Esophagus muscularis mucosa (tissue), 4 donors: ENCODE results near the gene PNN. TPM values are rescaled to one million over a fixed set of nuclear protein-coding genes. Genes with fewer than 3 reads are reported as not detected.
"Not testable (repeated sequence)": the region's sequence is repeated elsewhere in the genome, so short reads cannot be mapped to it uniquely, and the experiment has no call there.

Source experiments
- DNase-seq: peaks from one replicate; pipeline ENCODE4 v3.0.0-alpha.2; 2017; ENCODE audit errors: extremely low spot score
- H3K27ac ChIP-seq, 4 donors: fragments of 200-600 bp; sonication (generic); replicated peaks in 1 of 4; 1 replicate in 3 of 4; 2 replicates in 1 of 4; pipeline ENCODE4 v1.5.1; 2016 to 2019; ENCODE audit warnings: mild to moderate bottlenecking in 1 of 4
- H3K27me3 ChIP-seq, 4 donors: fragments of 200-600 bp; sonication (generic); one replicate each; pipeline versions ENCODE4 v1.5.1 to v1.6.0; 2016 to 2019
- H3K36me3 ChIP-seq, 4 donors: fragments of 200-600 bp; sonication (generic); one replicate each; pipeline ENCODE4 v1.5.1; 2016 to 2019
- H3K4me1 ChIP-seq, 4 donors: fragments of 200-600 bp; sonication (generic); one replicate each; pipeline ENCODE4 v1.5.1; 2016 to 2019
- H3K4me3 ChIP-seq, 4 donors: fragments of 200-600 bp; sonication (generic); 1 replicate in 2 of 4; 2 replicates in 2 of 4; pipeline ENCODE4 v1.5.1; 2016 to 2019; ENCODE audit warnings: mild to moderate bottlenecking in 4 of 4, moderate library complexity in 1 of 4
- H3K9me3 ChIP-seq, 4 donors: fragments of 200-600 bp; sonication (generic); 1 replicate in 3 of 4; 2 replicates in 1 of 4; pipeline ENCODE4 v1.5.1; 2016 to 2019
- CTCF ChIP-seq, 3 experiments: fragments of 200-600 bp in 2 of 3; fragments of 450-650 bp in 1 of 3; sonication (generic) in 2 of 3; IDR thresholded peaks; one replicate each; pipeline ENCODE4 v1.5.1; 2017 to 2019; ENCODE audit warnings: antibody characterized with exemption in 3 of 3, mild to moderate bottlenecking in 2 of 3, moderate library complexity in 1 of 3
- EP300 ChIP-seq: sonication (generic); formaldehyde crosslinking; IDR thresholded peaks from one replicate; pipeline ENCODE4 v1.6.1; 2017; ENCODE audit warnings: antibody characterized with exemption
- POLR2A ChIP-seq: fragments of 450-650 bp; IDR thresholded peaks from one replicate; pipeline ENCODE4 v1.6.1; 2017; ENCODE audit warnings: antibody characterized with exemption, moderate library complexity, mild to moderate bottlenecking, low read depth
- POLR2AphosphoS5 ChIP-seq, 2 donors: sonication (generic); formaldehyde crosslinking; IDR thresholded peaks; one replicate each; pipeline ENCODE4 v1.6.1; 2017; ENCODE audit warnings: antibody characterized with exemption in 2 of 2
- WGBS: methylation state at CpG from one replicate; pipeline ENCODE4 v1.1.5; 2018; 5-methylcytosine and 5-hydroxymethylcytosine counted together
- intact Hi-C: fragments of 100-400 bp; cut with DNase I; formaldehyde crosslinking; loops from one replicate; pipeline ENCODE4 v1.15.1; 2023
- total RNA-seq, 4 donors: library from RNA; depleted of rRNA; stranded (reverse); fragments of >200 nt; gene quantifications; one replicate each; pipeline versions ENCODE4 v1.1.0 to v1.2.1, GENCODE V29; 2016

The PNN gene
- total RNA-seq, 4 donors from 2014 or later, result 21.0 to 32.8 (median 21.6) TPM

GRCh38 chr14:39180553-39180952, 5.5 kb downstream of the PNN start:
- peaks cover 14 to 28% (median 22%) of the 10 kb centered on the region in 4 donors for H3K4me1 ChIP-seq
- no peak for DNase-seq
- H3K36me3 ChIP-seq, result peaks cover 61 to 92% (median 88%) of the 10 kb centered on the region in 4 donors
- no peaks in the 10 kb centered on the region for H3K27me3 ChIP-seq
- no peak overlapping the region for H3K4me3 ChIP-seq
- TF ChIP-seq POLR2A, result no peak
- no peak for TF ChIP-seq CTCF (IDR thresholded peaks at IDR 0.05)
- TF ChIP-seq EP300, result no peak
- TF ChIP-seq POLR2AphosphoS5 (IDR thresholded peaks at IDR 0.05), result no peak
- WGBS, result 82% methylated on average over 5 of the region's 5 CpGs
- intact Hi-C loops, result no loop called here
- no peak overlapping the region for H3K27ac ChIP-seq
- no peaks in the 10 kb centered on the region for H3K9me3 ChIP-seq

- WGBS, result 91% methylated on average over 7 of the region's 7 CpGs
- TF ChIP-seq POLR2A (no peak), EP300 (no peak), POLR2AphosphoS5 (IDR thresholded peaks at IDR 0.05) (no peak), CTCF (IDR thresholded peaks at IDR 0.05) (no peak)
- DNase-seq, result no peak
- H3K36me3 ChIP-seq, result peaks cover 61 to 92% (median 88%) of the 10 kb centered on the region in 4 donors
- no peak overlapping the region for H3K27ac ChIP-seq
- no peak overlapping the region for H3K4me3 ChIP-seq
- H3K4me1 ChIP-seq, result peaks cover 11 to 24% (median 17%) of the 10 kb centered on the region in 4 donors
- no peaks in the 10 kb centered on the region for H3K27me3 ChIP-seq
- H3K9me3 ChIP-seq, result no peaks in the 10 kb centered on the region
- intact Hi-C loops, result no loop called here
Observed at GRCh38 chr14:39181026-39181692, 6.1 kb downstream of the PNN start.

DNA sequence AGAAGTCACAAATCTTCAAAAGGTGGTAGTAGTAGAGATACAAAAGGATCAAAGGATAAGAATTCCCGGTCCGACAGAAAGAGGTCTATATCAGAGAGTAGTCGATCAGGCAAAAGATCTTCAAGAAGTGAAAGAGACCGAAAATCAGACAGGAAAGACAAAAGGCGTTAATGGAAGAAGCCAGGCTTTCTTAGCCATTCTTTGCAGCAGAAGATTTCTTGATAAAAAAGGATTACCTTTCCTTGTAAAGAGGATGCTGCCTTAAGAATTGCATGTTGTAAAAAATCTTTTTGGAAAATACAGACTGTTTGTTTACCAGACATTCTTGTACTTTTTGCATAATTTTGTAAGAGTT, 6.6 kb downstream of the PNN start:
- intact Hi-C loops, result no loop called here

DNA sequence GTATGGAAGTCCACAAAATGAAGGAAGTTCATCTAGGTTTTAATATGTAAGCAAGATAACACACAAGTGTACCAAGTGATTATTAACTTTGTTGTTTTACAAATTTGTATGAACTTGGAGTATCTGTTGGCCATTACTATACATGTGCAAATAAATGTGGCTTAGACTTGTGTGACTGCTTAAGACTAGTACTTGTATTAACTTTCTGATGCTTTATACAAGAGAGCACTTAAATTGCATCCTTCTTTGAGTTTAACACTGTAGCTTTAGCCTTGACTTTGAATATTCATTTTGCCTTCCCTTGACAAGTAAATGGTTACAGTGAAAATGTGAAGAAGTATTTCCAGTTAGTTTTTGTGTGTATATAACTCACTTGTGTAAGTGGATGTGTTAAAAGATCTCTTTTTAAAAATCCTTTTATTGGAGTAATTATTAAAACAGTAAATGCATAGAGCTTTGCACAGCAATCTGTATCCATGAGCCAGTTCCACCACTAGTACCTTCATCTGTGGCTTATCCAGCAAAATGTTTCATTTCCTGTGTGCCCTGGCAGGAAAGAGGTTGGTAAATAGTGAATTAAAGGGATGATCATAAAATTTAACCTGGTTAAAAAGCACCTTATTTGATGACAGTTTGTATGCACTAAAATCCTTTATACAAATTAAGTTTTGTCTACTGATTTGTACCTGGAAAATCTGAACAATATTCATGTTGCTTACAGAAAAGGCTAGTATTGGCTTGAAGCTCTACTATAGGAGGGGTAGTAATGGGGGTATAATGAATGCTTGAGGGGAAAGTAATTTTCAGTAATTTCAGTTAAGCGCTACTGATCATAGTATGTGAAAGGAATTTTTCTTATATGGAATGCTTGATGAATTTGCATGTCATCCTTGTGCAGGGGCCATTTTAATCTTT, 8.0 kb downstream of the PNN start:
- Histone ChIP-seq H3K36me3 (peaks cover 47 to 74% (median 71%) of the 10 kb centered on the region in 4 donors), H3K4me1 (peaks cover 0 to 9% (median 4%) of the 10 kb centered on the region in 4 donors), H3K9me3 (no peaks in the 10 kb centered on the region), H3K4me3 (no peak overlapping the region), H3K27ac (no peak overlapping the region), H3K27me3 (no peaks in the 10 kb centered on the region)
- TF ChIP-seq POLR2A, result no peak
- no peak for TF ChIP-seq CTCF (IDR thresholded peaks at IDR 0.05)
- TF ChIP-seq EP300, result no peak
- TF ChIP-seq POLR2AphosphoS5 (IDR thresholded peaks at IDR 0.05), result no peak
- DNase-seq, result no peak
- intact Hi-C loops, result no loop called here
- 96% methylated on average over 1 of the region's 1 CpG for WGBS

More for the DNA sequence above, 6.6 kb downstream of the PNN start:
- H3K9me3 ChIP-seq, result no peaks in the 10 kb centered on the region
- H3K36me3 ChIP-seq, result peaks cover 59 to 88% (median 84%) of the 10 kb centered on the region in 4 donors
- peaks cover 6 to 19% (median 12%) of the 10 kb centered on the region in 4 donors for H3K4me1 ChIP-seq
- no peak for DNase-seq
- no peaks in the 10 kb centered on the region for H3K27me3 ChIP-seq
- TF ChIP-seq CTCF (IDR thresholded peaks at IDR 0.05), result no peak
- no peak for TF ChIP-seq POLR2A
- TF ChIP-seq POLR2AphosphoS5 (IDR thresholded peaks at IDR 0.05), result no peak
- TF ChIP-seq EP300, result no peak
- no peak overlapping the region for H3K27ac ChIP-seq
- no peak overlapping the region for H3K4me3 ChIP-seq
- 84% methylated on average over 5 of the region's 5 CpGs for WGBS

DNA sequence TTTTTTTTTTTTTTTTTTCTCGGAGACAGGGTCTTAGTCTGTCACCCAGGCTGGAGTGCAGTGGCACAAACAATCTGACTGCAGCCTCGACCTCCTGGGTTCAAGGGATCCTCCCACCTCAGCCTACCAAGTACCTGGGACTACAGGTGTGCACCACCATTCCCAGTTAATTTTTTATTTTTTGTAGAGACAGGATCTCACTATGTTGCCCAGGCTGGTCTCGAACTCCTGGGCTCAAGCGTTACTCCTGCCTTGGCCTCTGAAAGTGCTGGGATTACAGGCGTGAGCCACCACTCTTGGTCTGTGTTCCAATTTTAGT, 8.6 kb downstream of the PNN start:
- peaks cover 41 to 68% (median 64%) of the 10 kb centered on the region in 4 donors for H3K36me3 ChIP-seq
- WGBS, result 97% methylated on average over 5 of the region's 5 CpGs
- intact Hi-C loops, H3K27ac ChIP-seq, DNase-seq, H3K27me3 ChIP-seq, H3K4me1 ChIP-seq, H3K9me3 ChIP-seq, H3K4me3 ChIP-seq: not testable (repeated sequence)
